Transverse colon (tissue), 3 donors: ENCODE results near the gene DCP1B.

Experiments
- POLR2A ChIP-seq: fragments of 450-650 bp; IDR thresholded peaks from one replicate; pipeline ENCODE4 v1.6.1; 2016; ENCODE audit warnings: antibody characterized with exemption, mild to moderate bottlenecking, moderate library complexity
- TF ChIP-seq, protein P1 (sequence below), 5 experiments: fragments of 200-600 bp in 3 of 5; fragments of 450-650 bp in 2 of 5; sonication (generic) in 3 of 5; IDR thresholded peaks; 1 replicate in 2 of 5; 2 replicates in 3 of 5; pipeline ENCODE4 v1.5.1; 2016 to 2017; ENCODE audit warnings: antibody characterized with exemption in 5 of 5, inconsistent platforms in 3 of 5, mild to moderate bottlenecking in 2 of 5, moderate library complexity in 1 of 5

DNA sequence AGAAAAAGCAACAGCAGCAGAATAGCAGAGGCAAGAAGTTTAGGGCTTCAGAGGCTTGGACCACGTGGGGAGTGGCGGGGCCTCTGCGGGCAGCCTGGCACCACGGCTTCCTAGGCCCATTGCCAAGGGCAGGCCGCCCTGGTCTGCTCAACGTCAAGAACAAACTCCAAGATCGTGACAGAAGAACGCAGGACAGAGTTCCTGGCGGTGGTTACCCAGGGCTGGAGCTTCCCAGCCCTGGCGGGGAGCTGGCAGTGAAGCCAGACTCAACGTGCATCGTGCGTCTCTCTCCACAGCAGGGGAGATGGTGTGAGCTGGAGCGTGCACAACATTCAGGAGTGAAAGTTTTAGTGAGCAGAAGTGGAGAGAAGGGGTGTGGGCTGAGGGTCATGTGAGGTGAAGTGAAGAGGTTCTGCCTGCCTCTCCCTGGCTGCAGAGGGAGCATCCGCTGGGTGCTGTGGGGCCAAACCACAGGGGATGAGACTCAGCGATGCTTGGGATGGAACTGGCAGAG is 71.9 kb downstream of the DCP1B start:
- TF ChIP-seq, protein P1, sequence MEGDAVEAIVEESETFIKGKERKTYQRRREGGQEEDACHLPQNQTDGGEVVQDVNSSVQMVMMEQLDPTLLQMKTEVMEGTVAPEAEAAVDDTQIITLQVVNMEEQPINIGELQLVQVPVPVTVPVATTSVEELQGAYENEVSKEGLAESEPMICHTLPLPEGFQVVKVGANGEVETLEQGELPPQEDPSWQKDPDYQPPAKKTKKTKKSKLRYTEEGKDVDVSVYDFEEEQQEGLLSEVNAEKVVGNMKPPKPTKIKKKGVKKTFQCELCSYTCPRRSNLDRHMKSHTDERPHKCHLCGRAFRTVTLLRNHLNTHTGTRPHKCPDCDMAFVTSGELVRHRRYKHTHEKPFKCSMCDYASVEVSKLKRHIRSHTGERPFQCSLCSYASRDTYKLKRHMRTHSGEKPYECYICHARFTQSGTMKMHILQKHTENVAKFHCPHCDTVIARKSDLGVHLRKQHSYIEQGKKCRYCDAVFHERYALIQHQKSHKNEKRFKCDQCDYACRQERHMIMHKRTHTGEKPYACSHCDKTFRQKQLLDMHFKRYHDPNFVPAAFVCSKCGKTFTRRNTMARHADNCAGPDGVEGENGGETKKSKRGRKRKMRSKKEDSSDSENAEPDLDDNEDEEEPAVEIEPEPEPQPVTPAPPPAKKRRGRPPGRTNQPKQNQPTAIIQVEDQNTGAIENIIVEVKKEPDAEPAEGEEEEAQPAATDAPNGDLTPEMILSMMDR (IDR thresholded peaks at IDR 0.05), result peak in 1 of 5 experiments; percentile 21
- no peak for TF ChIP-seq POLR2A
